GM18861 (cell line): ENCODE measurements around the gene EEFSEC.
"Not testable (repeated sequence)": the region's sequence is repeated elsewhere in the genome, so short reads cannot be mapped to it uniquely, and the experiment has no call there.

ENCODE experiments used
- ATAC-seq: cut with Tn5 transposase; IDR thresholded peaks from one replicate; pipeline ENCODE4 v1.9.1; 2021; ENCODE audit not compliant: unreplicated experiment

The EEFSEC gene

GRCh38 chr3:128152419-128153155 is 694 bp upstream of the EEFSEC start:
- ATAC-seq, result no peak

GRCh38 chr3:128154354-128154753 is 1.1 kb downstream of the EEFSEC start:
- ATAC-seq, result not testable (repeated sequence)

DNA sequence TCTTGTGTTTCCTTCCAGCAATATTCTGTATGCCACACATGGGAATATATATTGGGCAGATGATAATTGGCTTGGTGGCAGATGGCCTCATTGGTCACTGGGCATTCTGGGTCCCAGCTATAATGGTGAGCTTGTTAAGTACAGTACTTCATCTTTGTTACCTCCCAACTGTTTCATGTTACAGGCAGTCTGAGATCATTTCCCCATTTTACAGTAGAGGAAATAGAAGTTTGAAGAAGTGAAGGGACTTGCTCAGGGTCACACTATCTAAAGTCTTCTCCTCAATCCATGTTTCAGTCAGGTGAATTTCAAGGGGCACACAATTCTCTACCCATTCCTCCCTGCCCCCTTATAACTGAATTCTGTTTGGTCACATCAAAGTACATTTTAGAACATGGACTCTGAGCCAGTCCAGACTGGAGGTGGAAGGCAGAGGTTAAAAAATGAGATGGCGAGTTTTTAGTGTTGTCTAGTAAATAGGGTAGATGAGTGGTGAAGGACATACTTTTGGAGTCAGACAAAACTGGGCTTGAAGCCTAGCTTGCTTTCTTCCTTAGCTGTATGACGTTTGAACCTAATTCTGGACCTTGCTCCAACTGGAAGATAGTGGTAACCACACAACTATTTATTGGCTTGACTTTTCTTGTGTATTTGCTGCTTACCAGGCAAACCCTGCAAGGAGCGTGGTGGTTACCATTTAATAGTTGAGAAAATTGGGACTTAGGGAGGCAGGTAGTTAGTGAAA is 2.5 kb downstream of the EEFSEC start:
- ATAC-seq, result no peak

DNA sequence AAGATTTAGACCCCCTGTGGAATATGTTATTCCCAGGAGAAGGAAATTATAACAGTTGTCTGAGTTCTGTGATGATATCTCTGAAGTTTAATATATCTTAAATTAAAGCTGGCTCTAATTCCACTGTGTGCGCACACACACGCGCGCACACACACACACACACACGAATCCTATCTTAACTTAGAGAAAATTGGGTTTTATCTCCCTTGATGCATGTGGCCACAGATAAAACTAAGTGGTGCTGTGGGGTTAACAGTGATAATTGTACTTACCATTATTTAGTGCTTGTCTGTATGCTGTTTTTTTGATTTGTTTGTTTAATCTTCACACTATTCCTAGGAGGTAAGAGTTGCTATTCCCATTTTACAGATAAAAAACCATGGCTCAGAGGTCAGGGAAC is 7.4 kb downstream of the EEFSEC start:
- no peak for ATAC-seq

GRCh38 chr3:128163432-128163831 is 10.2 kb downstream of the EEFSEC start:
- ATAC-seq, result no peak

- no peak for ATAC-seq
Measured at GRCh38 chr3:128166971-128167453, 13.7 kb downstream of the EEFSEC start.

- ATAC-seq, result no peak
Measured at GRCh38 chr3:128167646-128167972, 14.3 kb downstream of the EEFSEC start.

DNA sequence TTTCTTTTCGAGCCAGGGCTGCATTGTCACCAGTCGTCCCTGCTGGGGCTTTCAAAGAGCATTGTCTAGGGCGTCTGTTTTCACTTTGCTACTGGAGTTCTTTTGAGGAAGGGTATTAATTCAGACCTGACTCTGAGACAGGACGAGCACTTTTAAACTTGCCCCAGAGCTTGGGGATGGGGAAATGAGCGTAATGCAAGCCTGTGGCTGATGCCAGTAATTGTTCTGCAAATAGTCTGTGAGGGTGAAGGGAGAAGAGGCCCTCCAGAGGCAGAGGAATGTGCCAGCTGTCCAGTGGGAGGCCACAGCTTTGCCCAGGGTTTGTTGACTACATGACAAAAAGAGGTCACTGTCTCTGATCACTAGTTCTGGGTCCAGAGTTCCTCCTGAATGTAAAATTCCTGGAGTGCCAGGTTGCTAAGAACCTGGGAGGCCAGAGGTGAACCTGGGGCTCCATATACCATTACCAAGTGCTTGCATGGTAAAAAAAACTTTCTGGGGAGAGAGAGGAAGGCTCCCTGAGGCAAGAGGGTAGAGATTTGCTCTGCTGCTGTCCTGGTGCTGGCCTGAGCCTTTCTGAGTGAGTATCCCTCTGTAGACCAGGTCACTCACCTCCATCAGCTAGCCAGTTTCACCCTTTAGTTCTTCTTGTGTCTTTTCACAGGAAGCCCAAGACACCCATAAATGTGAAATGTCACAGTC is 14.8 kb downstream of the EEFSEC start:
- no peak for ATAC-seq

GRCh38 chr3:128168836-128169235 is 15.6 kb downstream of the EEFSEC start:
- no peak for ATAC-seq

DNA sequence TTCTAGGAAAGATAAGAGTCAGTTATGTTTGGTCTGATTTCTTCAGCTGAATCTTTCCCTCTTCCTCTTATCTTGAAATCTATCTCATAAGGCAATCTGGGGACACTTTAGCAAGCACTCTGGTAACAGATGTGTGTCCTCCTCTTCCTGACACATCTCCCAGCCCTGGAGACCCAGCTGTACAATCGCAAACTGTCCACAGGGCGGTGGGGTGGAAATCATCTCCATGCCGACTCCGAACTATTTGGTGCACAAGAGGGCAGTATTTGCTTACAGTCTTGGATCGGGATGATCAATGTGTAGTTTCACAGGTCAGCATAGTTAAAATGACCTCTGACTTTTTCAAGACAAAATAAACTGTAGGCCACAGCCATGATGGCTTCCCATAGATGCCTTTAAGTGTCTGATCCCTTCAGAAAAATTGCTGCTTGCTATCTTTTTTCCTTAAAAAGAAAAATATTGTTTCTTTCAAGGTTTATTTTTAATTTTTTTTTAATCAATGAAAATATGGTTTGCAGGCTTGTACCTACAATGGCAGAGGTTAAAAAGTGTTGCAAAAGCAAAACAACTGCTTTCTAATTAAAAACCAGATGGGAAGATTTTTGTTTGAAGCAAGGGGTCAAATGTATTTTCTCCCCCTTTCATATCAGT is 17.7 kb downstream of the EEFSEC start:
- ATAC-seq, result no peak

- no peak for ATAC-seq
Measured at GRCh38 chr3:128173200-128173599, 19.9 kb downstream of the EEFSEC start.

- ATAC-seq, result no peak
Measured at GRCh38 chr3:128173849-128174248, 20.6 kb downstream of the EEFSEC start.

GRCh38 chr3:128174675-128175590 is 21.7 kb downstream of the EEFSEC start:
- ATAC-seq, result no peak

DNA sequence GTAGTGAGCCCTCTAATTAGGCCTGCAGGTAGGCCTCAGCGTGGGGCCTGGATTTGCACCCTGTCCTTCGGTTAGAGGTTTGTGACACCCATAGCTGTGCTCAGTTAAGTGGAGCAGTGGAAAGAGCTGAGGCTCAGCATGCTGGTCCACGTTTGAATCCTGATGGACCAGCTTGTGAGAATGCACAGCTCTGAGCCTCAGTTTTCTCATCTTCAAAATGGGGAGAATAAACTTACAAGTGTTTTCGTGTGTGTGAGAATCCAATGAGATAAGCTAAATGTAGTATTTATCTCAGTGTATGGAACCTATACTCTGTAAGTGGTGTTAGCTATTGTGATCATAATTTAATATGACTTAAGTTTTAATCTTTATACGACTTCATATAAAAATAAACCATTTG is 22.5 kb downstream of the EEFSEC start:
- no peak for ATAC-seq

DNA sequence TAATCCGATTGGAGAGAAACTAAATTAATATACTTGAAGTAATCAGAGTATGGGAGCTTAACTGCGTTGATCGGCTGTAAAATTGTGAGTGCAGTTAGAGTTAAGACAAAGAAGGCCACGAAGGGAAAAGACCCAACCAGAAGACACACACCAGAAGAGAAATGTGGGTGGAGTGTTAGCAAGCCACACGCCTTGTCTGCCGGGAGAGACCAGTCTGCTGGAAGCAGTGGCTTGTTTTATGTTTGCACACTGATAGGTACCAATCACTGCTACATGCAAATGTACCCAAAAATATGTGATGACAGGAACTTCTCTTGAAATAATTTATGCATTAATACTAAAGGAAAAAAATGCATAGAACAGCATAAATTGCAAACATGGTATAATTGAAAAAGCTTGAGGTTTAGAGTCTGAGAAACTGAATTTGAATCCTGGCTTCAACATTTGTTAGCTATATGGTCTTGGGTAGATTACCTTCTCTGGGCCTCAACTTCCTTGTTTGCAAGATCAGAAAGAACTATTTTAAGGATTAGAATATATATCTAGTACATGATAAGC is 23.1 kb downstream of the EEFSEC start:
- ATAC-seq, result no peak

GRCh38 chr3:128177865-128178264 is 24.6 kb downstream of the EEFSEC start:
- ATAC-seq, result no peak

DNA sequence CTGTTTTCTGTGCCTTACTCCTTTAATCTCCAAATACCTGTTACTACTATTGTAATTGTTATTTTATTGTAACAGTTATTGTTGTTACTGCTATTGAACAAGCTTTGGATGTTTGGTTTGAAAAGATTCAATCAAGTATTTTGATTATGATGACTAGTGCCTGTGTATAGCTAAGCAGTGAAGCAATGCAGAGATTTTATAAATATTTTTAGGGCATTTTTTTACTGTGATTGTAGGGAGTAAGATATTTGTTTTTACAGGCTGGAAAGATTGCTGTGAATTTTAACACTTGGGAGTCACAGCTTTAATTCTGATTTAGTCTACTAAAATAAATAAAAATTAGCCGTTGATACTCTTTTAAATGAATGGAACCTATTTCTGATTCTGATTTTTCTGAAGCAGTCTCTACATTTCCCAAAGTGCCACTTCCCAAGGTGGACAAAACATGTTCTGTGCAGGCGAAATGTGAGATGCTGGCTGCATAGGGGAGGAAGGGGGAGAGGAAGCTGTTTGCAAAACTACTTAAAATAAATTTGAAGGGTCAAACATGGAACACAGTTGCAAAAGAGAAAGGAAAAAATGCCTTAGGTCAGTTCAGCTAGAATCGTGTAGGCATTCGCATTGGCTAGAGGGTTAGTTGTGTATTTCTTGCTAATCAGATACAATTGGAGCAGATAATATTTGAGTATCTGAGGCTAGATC is 25.7 kb downstream of the EEFSEC start:
- no peak for ATAC-seq

DNA sequence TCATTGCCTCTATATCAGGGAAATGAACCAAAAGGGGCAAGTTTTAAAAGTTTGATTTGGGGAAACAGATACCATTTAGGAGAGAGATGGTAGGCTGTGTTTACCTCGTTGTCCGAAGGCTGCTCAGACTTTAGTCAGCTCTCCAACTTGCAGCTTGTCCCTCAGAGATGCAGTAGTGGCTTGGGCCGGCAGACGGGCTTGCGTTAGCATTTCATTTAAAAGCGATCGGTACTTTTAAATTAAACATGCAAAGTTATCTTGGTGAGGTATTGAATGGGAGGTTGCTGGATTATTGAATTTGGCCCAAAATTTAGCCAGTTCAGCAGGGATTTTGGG is 26.2 kb downstream of the EEFSEC start:
- ATAC-seq, result no peak

- no peak for ATAC-seq
Measured at GRCh38 chr3:128180436-128180835, 27.2 kb downstream of the EEFSEC start.

GRCh38 chr3:128180913-128181312 is 27.6 kb downstream of the EEFSEC start:
- no peak for ATAC-seq
